ENCODE measurements around the gene ZFP82.

Gene ZFP82

DNA sequence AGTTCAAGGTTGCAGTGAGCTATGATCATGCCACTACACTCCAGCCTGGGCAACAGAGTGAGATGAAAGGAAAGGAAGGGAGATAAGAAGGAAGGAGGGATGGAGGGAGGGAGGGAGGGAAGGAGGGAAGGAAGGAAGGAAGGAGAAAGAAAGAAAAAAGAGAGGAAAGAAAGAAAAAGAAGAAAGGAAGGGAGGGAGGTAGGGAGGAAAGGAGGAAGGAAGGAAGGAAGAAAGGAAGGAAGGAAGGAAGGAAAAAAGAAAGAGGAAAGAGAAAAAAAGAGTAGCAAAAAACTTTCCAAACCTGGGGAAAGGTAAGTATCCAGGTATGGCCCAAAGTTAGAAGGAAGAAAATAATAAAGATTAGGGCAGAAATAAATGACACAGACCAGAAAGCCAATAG lies 46.6 kb downstream of the ZFP82 start:
- DNase-seq: no peak

DNA sequence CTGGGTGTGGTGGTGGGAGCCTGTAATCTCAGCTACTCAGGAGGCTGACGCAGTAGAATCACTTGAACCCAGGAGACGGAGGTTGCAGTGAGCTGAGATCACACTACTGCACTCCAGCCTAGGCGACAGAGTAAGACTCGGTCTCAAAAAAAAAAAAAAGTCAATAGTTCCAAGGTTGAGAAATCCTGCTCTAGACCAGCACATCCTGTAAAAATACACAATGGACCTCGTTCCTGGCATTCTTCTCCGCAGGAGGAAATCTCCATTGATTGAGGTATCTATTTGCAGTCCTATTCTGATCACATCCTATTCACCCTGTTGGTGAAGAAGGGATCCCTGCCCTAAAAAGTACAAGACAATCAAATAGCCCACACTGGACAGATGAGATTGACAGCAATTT lies 54.6 kb downstream of the ZFP82 start:
- DNase-seq: no peak
